Fibroblast of peridontal ligament (primary cell): ENCODE data around the gene LMTK2.

ENCODE experiments used
- DNase-seq: peaks from one replicate; pipeline ENCODE4 v3.0.0-alpha.2; 2010; ENCODE audit errors: extremely low read depth

LMTK2 gene

DNA sequence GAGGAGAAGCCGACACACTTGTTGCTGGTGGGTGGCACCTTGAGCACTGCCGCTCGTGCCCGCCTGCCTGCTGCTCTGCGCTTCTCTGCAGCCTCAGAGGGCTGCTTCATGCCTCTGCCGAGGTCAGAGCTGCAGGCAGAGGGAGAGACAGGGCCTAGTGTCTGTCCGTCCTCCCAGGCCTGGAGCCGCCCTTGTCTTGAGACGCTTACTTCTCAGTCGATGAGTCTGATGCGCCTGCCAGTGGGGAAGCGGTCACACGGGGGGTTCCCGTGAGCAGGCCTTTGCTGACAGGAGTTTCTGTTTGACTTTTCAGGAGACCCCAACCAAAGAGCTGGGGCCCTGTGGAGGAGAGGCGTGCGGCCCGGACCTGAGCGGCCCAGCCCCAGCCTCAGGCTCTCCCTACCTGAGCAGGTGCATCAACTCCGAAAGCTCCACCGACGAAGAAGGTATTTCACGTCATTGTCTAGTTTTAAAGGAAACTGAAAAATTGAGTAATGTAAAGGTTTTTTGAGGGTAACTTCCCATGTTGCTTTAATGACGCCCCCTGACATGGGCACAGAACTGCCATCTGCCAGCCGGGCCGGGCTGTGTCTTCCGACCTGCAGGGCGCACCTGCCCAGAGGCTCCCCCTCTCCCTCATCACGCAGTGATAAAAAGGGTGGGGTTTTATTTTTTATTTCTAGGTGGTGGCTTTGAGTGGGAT lies 96.8 kb downstream of the LMTK2 start:
- no peak for DNase-seq

DNA sequence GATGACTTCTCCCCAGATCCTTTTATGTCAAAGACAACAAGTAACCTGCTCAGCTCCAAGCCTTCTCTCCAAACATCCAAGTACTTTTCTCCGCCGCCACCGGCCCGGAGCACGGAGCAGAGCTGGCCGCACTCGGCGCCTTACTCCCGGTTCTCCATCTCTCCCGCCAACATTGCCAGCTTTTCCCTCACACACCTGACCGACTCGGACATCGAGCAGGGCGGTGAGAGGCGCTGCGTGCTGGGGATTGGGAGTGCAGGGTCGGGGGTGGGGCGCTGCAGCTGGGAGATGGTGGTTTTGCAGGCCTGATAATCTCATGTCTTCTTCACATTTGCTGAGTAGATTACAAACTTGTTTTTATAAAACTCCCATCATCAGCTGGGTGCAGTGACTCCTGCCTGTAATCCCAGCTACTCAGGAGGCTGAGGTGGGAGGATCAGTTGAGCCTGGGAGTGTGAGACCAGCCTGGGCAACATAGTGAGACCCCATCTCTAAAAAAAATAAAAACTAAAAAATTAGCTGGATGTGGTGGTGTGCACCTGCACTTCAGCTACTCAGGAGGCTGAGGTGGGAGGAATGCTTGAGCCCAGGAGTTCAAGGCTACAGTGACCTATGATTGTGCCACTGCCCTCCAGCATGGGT lies 97.4 kb downstream of the LMTK2 start:
- DNase-seq, result no peak

DNA sequence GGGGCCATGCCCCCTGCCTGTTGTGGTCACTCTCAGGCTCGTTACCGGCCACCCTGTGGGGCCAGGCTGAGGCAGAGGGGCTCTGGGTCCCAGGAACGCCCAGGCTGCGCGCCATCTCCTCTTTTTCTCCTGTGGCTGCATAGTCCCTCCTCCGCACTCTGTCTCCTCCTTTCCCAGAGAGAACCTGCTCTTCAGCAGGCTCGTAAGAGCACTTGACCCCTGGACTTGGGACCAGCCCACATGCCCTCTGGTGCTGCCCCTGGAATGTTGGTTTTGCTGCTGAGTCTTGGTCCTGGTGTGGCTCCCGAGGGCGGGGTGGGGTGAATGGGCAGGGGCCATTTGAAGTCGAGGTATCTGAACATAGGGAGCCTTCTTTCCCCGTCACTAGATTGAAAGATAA lies 98.0 kb downstream of the LMTK2 start:
- DNase-seq, result no peak

DNA sequence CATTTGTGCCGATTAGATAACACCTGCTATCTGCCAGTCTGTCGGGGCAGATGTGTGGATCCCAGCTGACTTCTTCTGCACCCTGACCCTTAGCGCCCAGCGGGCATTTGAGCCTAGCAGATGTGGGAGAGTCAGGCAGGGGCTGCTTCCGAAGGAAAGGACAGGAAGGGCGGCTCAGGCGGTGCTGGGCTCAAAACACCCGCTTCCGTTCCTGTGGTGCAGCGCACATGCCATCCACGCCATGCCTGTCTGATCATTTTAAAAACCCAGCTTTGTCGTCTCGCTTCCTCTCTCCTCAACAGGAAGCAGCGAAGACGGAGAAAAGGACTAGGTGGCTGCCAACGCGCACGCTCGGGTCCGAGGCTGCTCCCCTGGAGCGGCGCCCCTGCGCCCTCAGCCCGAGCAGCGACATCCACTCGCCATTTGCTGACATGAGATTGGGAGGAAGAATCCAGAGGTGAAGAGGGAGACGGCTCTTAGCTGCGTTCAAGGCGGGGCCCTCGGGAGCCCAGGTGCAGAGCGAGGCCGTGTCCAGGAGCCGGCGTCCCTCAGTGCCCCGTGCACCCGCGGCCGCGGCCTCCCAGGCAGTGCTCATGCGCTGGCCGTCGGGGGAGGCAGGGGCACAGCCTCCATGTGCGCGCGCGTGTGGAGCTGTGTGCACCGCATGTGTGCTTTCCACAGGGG lies 98.6 kb downstream of the LMTK2 start:
- no peak for DNase-seq

DNA sequence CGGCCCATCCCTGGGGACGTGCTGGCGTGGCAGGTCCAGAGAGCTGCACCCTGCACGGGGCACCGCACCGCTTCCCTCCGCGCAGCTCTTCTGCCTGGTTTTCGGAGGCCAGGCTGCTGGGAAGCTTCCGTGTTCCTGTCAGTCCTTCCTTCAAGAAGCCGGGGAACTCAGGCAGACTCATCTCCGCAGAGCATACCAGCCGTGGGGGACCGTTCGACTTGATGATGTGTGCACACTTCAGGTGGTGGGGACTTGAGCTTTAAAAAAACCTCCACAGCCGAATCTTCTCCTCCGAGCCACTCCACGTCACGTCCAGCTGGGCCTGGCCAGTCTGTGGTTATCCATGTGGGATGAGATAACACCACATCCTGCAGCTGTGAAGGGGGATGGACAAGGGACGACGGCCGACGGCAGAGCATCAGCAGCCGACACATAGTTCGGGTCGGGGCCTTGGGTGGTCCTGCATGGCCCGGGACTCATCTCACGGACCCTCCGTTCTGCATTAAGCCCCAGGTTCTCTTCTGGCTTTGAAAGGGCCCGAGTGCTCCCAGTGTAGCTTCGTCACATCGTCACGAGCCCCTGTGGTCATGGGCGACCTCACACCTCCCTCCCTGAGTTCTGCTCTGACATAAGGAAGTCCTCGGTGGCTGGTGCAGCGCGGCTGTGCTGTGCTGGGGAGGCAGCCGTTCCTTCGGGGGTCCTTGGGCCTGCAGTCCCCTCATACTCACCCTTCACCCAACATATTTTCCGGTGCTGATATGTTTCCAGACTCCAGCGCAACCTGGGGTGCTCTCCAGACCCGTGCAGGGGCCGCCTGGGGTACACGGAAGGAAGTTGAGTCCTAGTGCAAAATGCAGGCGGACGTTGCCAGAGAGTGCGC lies 100.0 kb downstream of the LMTK2 start:
- no peak for DNase-seq

DNA sequence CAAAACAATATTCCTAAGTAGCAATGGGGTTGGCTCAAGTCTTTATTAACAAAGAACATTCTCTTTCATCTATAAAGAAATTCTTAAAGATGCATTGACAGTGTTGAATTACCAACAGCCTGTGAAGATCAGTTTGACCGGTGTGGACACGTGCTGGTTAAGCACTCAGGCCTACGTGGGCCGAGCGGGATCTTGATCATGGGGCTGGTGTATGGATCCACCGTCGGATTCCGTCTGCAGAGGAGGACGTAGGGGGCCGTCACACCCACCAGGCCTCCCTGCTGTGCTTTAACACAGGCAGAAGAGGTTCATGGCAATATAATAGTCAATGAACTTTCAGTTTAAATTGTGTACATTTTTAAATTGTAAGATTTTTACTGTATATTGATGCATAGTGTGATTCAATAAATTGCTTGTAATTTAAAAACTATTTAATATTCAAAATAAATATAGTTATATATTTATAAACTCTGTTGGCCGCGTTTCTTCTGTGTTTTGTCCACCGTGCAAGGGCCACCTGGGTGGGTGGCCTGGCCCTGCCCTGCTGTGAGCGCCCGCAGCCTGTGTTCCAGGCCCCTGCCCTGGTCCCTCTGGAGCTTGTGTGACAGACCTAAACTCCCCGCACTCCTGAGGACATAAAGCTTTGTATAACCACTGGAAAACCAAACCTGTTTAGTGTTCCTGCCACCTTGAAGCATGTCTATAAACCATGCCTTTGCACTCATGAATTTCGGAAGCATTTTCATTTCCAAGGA lies 102.7 kb downstream of the LMTK2 start:
- no peak for DNase-seq

DNA sequence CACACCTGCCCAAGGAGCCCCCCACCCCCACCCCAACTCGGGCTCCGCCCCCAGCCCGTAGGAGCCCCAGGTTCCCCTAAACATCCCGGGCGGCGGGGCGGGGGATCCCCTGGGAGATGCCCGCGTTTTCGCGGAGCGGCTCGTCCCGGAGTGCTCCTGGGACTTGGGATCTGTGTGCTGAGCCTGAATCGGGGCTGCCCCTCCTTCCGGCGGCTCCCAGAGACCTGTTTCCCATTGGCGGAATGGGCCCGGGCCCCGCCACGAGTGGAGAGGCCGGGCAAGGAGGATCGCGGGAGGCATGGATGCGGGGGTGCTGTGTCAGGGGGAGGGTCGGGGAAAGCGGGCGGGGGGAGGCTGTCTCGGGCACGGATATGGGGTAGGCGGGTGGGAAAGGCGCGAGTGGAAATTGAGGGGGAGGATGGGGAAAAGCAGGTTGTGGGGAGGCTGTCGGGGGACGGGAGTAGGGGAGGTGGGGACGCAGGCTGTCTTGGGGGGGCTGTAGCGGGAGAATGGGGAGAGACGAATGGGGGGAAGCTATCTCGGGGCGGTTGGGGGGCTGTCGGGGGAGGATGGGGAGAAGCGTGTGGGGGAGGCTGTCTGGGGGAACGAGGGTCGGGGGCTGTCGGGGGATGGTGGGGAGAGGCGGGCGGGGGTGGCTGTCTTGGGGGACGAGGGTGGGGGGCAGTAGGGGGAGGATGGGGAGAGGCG lies 104.0 kb downstream of the LMTK2 start:
- DNase-seq, result no peak

DNA sequence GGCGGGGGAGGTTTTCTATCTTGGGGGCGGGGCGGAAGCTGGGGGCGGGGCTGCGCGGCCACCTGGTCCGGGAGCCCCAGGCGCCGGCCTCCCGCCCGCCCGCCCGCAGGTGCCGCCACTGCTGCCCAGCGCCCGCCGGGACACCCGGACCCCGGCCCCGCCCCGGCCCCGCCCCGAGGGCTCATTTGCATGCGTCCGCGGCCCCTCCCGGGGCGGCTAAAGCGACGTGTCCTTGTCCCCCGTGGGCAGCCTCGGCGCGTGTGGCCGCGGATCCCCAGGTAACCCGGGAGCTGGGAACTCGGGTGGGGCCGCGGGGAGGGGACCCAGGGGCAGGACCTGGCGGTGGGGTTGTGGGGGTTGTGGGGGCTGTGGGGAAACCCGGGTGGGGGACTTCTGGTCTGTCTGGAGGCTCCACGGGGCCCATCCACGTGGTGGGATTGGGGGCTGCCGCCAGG lies 104.6 kb downstream of the LMTK2 start, which contains the start of gene BHLHA15:
Gene BHLHA15, plus strand, starts transcription at position 219 of the 455 bp plus-strand sequence. CDS start 871 bp downstream, outside the sequence.
- DNase-seq, result no peak

DNA sequence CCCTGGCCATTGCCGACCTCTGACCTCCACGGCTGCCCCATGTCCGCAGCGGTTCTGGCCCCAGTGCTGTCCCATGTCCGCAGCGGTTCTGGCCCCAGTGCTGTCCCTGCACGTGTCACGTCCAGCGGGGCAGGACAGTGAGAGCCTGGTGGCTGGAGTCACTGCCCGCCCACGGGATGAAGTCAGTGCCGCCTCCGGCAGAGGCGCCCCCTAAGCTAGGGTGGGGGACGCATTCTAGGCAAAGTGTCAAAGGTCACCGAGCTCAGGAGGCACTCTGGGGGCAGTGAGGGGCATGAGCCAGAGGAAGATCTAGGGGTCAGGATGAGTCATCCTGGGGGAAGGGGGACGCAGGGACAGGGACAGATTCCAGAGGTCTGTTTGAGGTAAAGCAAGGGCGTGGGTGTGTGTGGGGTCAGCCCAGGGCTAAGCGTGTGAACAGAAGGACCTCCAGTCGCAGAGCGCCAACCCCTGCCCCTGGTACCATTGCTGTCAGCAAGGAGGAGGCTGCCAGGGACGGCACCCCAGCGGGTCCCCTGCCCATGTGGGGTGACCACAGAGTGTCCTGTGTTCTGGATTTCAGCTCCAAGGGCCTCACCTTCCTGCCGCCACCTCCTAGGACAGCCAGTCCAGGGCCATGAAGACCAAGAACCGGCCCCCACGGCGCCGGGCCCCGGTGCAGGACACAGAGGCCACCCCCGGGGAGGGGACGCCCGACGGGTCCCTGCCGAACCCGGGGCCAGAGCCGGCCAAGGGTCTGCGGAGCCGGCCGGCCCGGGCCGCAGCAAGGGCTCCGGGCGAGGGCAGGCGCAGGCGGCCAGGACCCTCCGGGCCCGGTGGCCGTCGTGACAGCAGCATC lies 105.2 kb downstream of the LMTK2 start:
- no peak for DNase-seq

DNA sequence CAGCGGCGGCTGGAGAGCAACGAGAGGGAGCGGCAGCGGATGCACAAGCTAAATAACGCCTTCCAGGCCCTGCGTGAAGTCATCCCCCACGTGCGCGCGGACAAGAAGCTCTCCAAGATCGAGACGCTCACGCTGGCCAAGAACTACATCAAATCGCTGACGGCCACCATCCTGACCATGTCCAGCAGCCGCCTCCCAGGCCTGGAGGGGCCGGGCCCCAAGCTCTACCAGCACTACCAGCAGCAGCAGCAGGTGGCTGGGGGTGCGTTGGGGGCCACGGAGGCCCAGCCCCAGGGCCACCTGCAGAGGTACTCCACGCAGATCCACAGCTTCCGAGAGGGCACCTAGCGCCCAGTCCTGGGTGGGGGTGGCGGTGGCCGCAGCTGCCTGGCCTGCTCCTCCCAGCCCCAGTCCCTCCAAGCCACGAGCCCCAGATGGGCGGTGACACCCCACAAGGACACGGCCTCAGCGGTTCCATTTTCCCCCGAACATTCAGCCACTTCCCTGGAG lies 105.9 kb downstream of the LMTK2 start:
- DNase-seq, result no peak

DNA sequence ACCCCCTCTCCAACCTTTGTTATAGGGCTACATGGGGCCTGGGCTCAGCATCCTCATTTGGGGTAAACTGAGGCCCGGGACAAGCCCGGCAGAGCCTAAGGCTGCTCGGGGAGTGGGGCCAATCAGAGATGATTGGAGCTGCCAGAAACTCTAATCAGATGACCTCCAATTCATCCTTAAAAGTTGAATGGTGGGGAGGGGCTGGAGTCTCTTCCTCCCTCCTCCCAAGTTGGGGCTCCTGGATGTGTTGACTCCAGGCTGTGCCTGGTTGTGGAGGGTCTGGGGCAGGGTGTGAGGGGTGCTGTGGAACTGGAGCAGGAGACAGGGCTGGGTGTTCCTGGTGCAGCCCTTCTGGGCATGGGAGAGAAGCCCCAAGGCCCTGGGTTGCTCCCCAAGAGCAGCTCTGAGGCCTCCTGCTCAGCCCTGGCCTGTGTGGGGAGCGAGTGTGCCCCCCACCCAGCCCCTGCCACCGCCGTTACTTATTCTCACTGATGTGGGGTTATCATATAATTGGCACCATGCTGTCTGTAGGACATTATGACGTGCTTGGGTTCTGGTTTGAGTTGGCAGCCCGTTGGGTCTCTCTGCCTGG lies 106.7 kb downstream of the LMTK2 start:
- no peak for DNase-seq

DNA sequence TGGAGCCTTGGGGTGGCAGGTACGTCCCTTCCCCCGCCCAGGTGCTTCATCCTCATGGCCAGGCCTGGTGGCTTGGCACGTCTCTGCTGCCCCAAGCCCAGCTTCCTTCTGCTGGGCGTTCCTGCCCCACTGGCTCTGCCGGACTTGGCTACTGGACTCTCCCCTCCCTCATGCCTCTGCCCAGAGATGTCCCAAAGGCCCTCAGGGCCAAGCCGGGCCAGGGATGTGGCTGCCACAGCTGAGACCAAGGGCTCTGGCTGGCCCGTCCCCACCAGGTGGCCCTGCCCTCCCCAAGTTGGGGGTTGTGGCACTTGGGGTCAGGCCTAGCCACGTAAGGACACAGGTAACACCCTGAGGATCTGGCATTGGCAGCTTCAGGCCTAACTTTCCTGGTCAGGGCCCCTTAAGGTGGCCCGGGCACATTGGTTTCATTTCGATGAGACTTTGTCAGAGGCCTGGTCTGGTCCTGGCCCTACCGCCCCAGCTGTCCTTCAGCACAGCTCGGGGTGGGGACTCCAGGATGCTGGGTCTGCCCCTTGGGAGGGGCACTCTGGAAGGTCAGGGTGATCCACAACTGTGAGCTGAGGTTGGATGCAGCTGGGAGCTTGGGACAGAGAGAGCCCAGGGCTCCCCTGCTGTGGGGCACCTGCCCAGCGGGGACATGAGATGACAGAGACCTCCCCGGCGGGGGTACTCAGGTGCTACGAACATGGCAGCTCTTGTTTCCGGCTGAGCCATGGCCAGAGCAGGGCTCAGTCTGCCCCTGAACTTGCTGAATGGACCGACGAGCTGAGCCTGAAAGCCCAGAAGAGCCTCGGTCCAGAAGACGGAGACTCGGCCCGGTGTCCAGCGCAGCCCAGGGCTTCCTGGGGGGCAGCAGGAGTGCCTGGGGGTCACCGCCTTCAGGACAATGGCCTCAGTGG lies 107.5 kb downstream of the LMTK2 start:
- DNase-seq, result no peak

DNA sequence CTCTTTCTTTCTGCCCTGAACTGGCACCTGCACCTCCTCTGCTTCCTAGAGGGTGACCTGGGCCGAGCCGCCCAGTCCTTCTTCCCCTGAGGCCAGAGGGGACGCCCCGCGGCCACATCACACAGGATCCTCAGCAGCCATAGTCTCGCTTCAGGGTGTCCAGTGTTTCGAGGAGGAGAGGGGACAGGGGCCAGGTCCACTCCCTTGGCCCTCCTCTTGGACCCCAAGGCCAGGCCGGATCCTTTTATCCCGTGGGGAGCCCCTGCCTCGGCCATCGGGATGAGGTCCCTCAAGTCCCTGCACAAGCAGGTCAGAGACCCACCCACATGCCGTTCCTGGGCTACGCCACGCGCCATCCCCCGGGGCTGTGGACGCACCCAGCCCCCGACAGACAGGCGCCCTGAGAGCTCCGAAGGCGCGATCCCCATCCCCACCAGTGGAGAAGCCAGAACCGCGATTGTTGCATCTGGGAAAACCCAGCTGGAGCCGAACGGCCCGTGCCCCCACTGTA lies 108.2 kb downstream of the LMTK2 start:
- DNase-seq, result no peak

DNA sequence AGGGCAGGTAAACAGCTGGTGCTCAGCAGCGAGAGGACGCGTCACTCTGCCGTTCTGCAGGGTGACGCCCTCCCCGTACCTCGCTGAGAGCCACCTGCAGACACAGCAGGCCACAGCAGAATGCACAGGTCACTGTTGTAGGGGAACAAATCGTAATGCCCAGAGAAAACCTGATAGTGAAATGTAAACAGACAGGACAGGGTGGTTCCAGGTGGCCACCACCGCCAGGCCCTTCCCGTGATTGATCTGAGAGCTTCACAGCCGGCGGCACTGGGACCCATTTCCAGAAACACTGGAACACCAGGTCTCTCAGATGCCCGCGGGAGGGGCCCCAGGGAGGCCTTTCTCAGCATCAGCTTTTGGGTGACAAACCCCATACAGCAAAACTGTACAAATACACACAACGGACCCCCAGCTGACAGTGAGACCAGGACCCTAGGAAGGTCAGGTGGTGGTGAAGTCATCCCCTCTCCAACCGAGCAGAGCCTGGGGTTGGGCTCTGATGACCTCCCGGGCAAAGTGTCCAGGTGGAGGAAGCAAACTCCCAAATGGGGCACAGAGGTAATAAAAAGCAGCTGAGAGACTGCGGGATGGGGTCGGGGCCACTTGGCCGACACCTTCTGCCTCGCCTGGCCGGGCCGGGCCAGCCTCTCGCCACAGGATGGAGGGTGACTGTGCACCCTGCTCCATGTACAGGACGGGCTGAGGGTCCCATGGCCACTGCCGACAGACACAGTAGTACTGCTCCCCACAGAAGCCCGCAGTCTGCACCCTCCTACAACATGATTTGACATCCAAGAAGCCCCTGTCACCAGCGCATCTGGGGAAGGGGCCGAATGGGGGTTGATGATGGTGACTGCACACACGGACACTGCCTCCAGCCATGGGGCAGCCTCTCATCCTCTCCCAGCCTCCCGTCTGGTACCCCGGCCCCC lies 109.2 kb downstream of the LMTK2 start:
- DNase-seq, result no peak

DNA sequence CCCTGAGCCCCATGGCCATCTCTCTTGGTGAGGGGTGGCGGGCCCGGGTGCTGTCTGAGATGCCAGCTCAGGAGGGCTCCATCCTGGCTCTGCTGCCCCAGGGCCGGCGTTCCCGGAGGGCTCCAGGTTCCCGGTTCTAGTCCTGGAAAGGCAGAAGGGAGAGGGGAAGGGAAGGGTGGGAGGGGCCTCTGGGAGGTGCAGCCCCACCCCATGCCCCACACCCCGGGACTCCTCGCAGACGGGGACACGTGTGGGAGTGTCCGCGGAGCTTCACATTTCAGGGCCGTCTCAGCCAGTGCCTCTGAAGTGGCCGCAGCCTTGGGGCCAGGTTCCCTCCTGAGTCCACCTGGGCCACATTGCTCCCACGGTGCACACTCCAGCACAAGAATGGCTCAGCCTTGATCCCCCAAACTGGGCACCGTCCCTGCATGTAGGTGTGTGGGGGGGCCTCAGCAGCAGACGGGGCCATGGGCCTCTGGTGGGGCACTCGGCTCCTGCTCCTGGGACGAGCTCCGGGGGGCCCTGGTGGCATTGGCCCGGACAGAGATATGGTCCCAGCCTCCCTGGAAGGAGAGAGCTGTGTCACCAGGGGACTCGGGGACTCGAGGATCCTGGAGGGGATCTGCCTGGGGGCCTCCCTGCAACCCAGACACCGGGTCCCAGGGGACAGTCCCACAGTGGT lies 110.4 kb downstream of the LMTK2 start:
- no peak for DNase-seq
